A673 (cell line): ENCODE data around the gene ZNF839. TPM values are rescaled to one million over a fixed set of nuclear protein-coding genes. Genes with fewer than 3 reads are reported as not detected.

Source experiments
- BruUV-seq: library from RNA; stranded (reverse); fragments of 400-500 nt; replicated peaks from 2 replicates; lab custom pipeline; 2021; lab: Mats Ljungman, UMichigan
- CTCF ChIA-PET: fragments of 300-600 bp; sonication (Branson Sonifier 250); formaldehyde crosslinking; loops from one replicate; lab custom pipeline; 2022; ENCODE audit warnings: antibody characterized with exemption; lab: Charles Lee
- POLR2A ChIA-PET: fragments of 300-600 bp; sonication (Branson Sonifier 250); formaldehyde crosslinking; loops from one replicate; lab custom pipeline; 2022; ENCODE audit warnings: antibody characterized with exemption; ENCODE audit not compliant: low non-redundant PET; lab: Charles Lee
- DNase-seq: peaks from one replicate; pipeline ENCODE4 v3.0.0-alpha.2; 2015; ENCODE audit warnings: low spot score
- H3K27ac ChIP-seq: fragments of 200-600 bp; sonication (generic); 2 replicates; pipeline ENCODE4 v1.5.1; 2016; ENCODE audit warnings: mixed run types, low read depth, mild to moderate bottlenecking, mixed read lengths, antibody characterized with exemption, low read length; ENCODE audit not compliant: poor library complexity, severe bottlenecking
- H3K27me3 ChIP-seq: fragments of 200-600 bp; sonication (generic); replicated peaks from 2 replicates; pipeline ENCODE4 v1.6.1; 2017; ENCODE audit warnings: mixed run types, low read depth, mild to moderate bottlenecking, mixed read lengths, antibody characterized with exemption, low read length; ENCODE audit not compliant: insufficient read depth, poor library complexity
- H3K36me3 ChIP-seq: fragments of 200-600 bp; sonication (generic); 2 replicates; pipeline ENCODE4 v1.6.1; 2016; ENCODE audit warnings: mixed run types, mild to moderate bottlenecking, mixed read lengths, antibody characterized with exemption, low read length; ENCODE audit not compliant: insufficient read depth, poor library complexity, severe bottlenecking
- H3K4me1 ChIP-seq: fragments of 200-600 bp; sonication (generic); 2 replicates; pipeline ENCODE4 v1.6.1; 2017; ENCODE audit warnings: mixed run types, mild to moderate bottlenecking, mixed read lengths, antibody characterized with exemption, low read length; ENCODE audit not compliant: insufficient read depth, poor library complexity, severe bottlenecking
- H3K4me3 ChIP-seq: fragments of 200-600 bp; sonication (generic); 2 replicates; pipeline ENCODE4 v1.5.1; 2016; ENCODE audit warnings: low read depth, mixed run types, mild to moderate bottlenecking, mixed read lengths, low read length; ENCODE audit not compliant: poor library complexity, severe bottlenecking
- H3K9me3 ChIP-seq: fragments of 200-600 bp; sonication (generic); 2 replicates; pipeline ENCODE4 v1.6.1; 2016; ENCODE audit warnings: mixed run types, low read depth, mild to moderate bottlenecking, mixed read lengths, antibody characterized with exemption, low read length; ENCODE audit not compliant: poor library complexity, severe bottlenecking
- CTCF ChIP-seq: fragments of 300-800, 200-600 bp; sonication (generic); conservative IDR thresholded peaks from 2 replicates; pipeline ENCODE4 v1.5.1; 2017; ENCODE audit warnings: low read depth, mild to moderate bottlenecking, antibody characterized with exemption, low read length, moderate library complexity, mixed read lengths
- EZH2 ChIP-seq: fragments of 200-600 bp; sonication (generic); IDR thresholded peaks from 2 replicates; pipeline ENCODE4 v1.6.1; 2017; ENCODE audit warnings: borderline replicate concordance, low read depth, mild to moderate bottlenecking, mixed read lengths, antibody characterized with exemption, low read length; ENCODE audit not compliant: poor library complexity, severe bottlenecking
- intact Hi-C: fragments of 100-400 bp; cut with micrococcal nuclease; formaldehyde crosslinking; loops from one replicate; pipeline ENCODE4 v1.10.0; 2022; ENCODE audit not compliant: unreplicated experiment
- total RNA-seq: library from RNA; stranded (reverse); gene quantifications from 2 replicates; pipeline ENCODE4 v1.2.3, GENCODE V29; 2021

Gene ZNF839
- total RNA-seq, 1 experiment from 2014 or later: 13.5 TPM

- TF ChIP-seq CTCF: no peak
- TF ChIP-seq EZH2: no peak
- H3K9me3 ChIP-seq: no peaks in the 10 kb centered on the region
- intact Hi-C loops: no loop called here
- no peak for DNase-seq
- H3K36me3 ChIP-seq: peaks cover 8% of the 10 kb centered on the region
- H3K4me1 ChIP-seq: no peaks in the 10 kb centered on the region
- ChIA-PET CTCF (no interaction called here), POLR2A (no interaction called here)
- no peak overlapping the region for H3K27ac ChIP-seq
- H3K27me3 ChIP-seq: no peaks in the 10 kb centered on the region
- no peak overlapping the region for H3K4me3 ChIP-seq
- no TSS peak for BruUV-seq
Measured at GRCh38 chr14:102377696-102378095, 58.1 kb downstream of the ZNF839 start.

GRCh38 chr14:102378830-102379229 lies 59.3 kb downstream of the ZNF839 start:
- H3K4me3 ChIP-seq: no peak overlapping the region
- H3K9me3 ChIP-seq: no peaks in the 10 kb centered on the region
- peaks cover 8% of the 10 kb centered on the region for H3K36me3 ChIP-seq
- no TSS peak for BruUV-seq
- H3K27ac ChIP-seq: no peak overlapping the region
- ChIA-PET CTCF (no interaction called here), POLR2A (no interaction called here)
- no peaks in the 10 kb centered on the region for H3K4me1 ChIP-seq
- H3K27me3 ChIP-seq: no peaks in the 10 kb centered on the region
- intact Hi-C loops: no loop called here
- TF ChIP-seq CTCF (no peak), EZH2 (no peak)
- no peak for DNase-seq

GRCh38 chr14:102387086-102387485 lies 67.5 kb downstream of the ZNF839 start:
- ChIA-PET POLR2A (no interaction called here), CTCF (no interaction called here)
- H3K27me3 ChIP-seq: no peaks in the 10 kb centered on the region

More at GRCh38 chr14:102387086-102387485, 67.5 kb downstream of the ZNF839 start:
- intact Hi-C loops: no loop called here
- DNase-seq: no peak
- TF ChIP-seq EZH2 (no peak), CTCF (no peak)
- Histone ChIP-seq H3K9me3 (no peaks in the 10 kb centered on the region), H3K4me1 (no peaks in the 10 kb centered on the region), H3K36me3 (no peaks in the 10 kb centered on the region), H3K4me3 (no peak overlapping the region), H3K27ac (no peak overlapping the region)
- no TSS peak for BruUV-seq
